MM.1S (cell line): ENCODE results near the gene HMOX2.

Experiments used
- DNase-seq: peaks from one replicate; pipeline ENCODE4 v3.0.0-alpha.2; 2015
- H2AFZ ChIP-seq: fragments of 300-600 bp; sonication (generic); 2 replicates; pipeline ENCODE4 v1.6.0; 2016; ENCODE audit warnings: antibody characterized with exemption, low read length
- H3F3A ChIP-seq: fragments of 300-600 bp; sonication (generic); 2 replicates; pipeline ENCODE4 v1.6.1; 2016; ENCODE audit warnings: mild to moderate bottlenecking, antibody characterized with exemption, low read length, moderate library complexity, mixed read lengths; ENCODE audit not compliant: insufficient read depth
- H3K27ac ChIP-seq: fragments of 300-600 bp; sonication (generic); 2 replicates; pipeline ENCODE4 v1.5.1; 2016; ENCODE audit warnings: mild to moderate bottlenecking, low read length
- H3K27me3 ChIP-seq: fragments of 300-600 bp; sonication (generic); replicated peaks from 2 replicates; pipeline ENCODE4 v1.6.0; 2016; ENCODE audit warnings: low read length; ENCODE audit not compliant: insufficient read depth
- H3K36me3 ChIP-seq: fragments of 300-600 bp; sonication (generic); replicated peaks from 2 replicates; pipeline ENCODE4 v1.6.1; 2016; ENCODE audit warnings: mild to moderate bottlenecking, low read length, mixed read lengths; ENCODE audit not compliant: insufficient read depth
- H3K4me1 ChIP-seq: fragments of 300-600 bp; sonication (generic); 2 replicates; pipeline ENCODE4 v1.6.1; 2016; ENCODE audit warnings: low read length, mixed read lengths
- H3K4me2 ChIP-seq: fragments of 300-600 bp; sonication (generic); 2 replicates; pipeline ENCODE4 v1.6.0; 2016; ENCODE audit warnings: low read depth, low read length
- H3K4me3 ChIP-seq: fragments of 300-600 bp; sonication (generic); 2 replicates; pipeline ENCODE4 v1.5.1; 2016; ENCODE audit warnings: low read length, mixed read lengths
- H3K79me2 ChIP-seq: fragments of 300-600 bp; sonication (generic); 2 replicates; pipeline ENCODE4 v1.6.1; 2016; ENCODE audit warnings: mixed run types, low read length, mixed read lengths
- H3K9ac ChIP-seq: fragments of 300-600 bp; sonication (generic); 2 replicates; pipeline ENCODE4 v1.6.1; 2016; ENCODE audit warnings: low read length, mixed read lengths
- H3K9me2 ChIP-seq: fragments of 300-600 bp; sonication (generic); replicated peaks from 2 replicates; pipeline ENCODE4 v1.6.1; 2016; ENCODE audit warnings: mild to moderate bottlenecking, low read length, mixed read lengths; ENCODE audit not compliant: insufficient read depth
- H3K9me3 ChIP-seq: fragments of 300-600 bp; sonication (generic); replicated peaks from 2 replicates; pipeline ENCODE4 v1.6.1; 2016; ENCODE audit warnings: mild to moderate bottlenecking, low read length, mixed read lengths; ENCODE audit not compliant: insufficient read depth
- H4K20me1 ChIP-seq: fragments of 300-600 bp; sonication (generic); 2 replicates; pipeline ENCODE4 v1.6.1; 2016; ENCODE audit warnings: mild to moderate bottlenecking, low read length, moderate library complexity, mixed read lengths; ENCODE audit not compliant: insufficient read depth
- EZH2 ChIP-seq: fragments of 300-600 bp; sonication (generic); optimal IDR thresholded peaks from 2 replicates; pipeline ENCODE3; 2017; ENCODE audit warnings: low read depth, mild to moderate bottlenecking, antibody characterized with exemption, low read length, mixed read lengths
- EZH2phosphoT487 ChIP-seq: fragments of 300-600 bp; sonication (generic); IDR thresholded peaks from 2 replicates; pipeline ENCODE4 v1.6.1; 2018; ENCODE audit warnings: antibody characterized with exemption, low read length
- TF ChIP-seq, protein P1 (sequence below): fragments of 300-600 bp; sonication (generic); IDR thresholded peaks from 2 replicates; pipeline ENCODE4 v1.5.1; 2016; ENCODE audit warnings: antibody characterized with exemption, low read length, mixed read lengths

HMOX2 gene

DNA sequence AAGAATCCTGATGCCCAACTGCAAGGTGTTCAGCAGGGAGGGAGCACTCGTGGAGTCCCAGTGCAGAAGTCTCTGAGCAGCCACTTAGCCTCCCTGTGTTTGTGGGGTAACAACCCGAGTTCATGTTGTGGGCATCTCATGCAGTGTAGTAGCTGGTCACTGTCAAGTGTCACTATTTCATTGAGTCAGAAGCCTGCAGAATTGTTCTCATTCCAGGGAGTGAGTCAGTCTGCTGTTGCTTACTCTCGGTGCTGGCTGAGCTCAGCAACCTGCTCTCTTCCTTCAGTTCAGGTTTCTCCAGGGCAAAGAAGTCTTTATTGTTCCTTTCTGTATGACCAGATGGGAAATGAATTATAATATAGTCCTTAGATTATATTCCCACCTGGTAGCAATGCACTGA, 24.1 kb downstream of the HMOX2 start:
- no peak overlapping the region for H3K27ac ChIP-seq
- H3K4me2 ChIP-seq, result no peak overlapping the region

DNA sequence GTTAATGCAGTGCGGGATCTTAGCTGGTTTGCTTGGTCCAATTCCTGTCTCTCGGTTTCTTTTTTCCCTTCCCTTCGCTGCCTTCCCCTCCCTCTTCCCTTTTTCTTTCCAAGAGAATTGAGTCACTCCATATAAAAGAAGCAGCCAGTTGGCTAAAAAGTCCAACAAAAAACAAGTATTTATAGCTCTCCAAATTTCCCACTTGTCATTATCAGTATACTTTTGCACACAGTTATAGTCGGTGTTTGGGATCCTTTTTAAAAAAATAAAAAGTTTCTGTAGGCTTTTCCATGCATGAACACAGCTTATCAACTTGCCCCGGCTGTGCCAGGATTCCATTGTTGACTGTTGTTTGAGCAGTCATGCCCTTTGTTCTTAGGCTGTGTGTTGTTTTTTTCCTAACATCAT, 24.9 kb downstream of the HMOX2 start:
- H2AFZ ChIP-seq, result no peak overlapping the region
- peaks cover 59% of the 10 kb centered on the region for H3K79me2 ChIP-seq
- no peak overlapping the region for H3K9ac ChIP-seq
- no peak overlapping the region for H3K4me2 ChIP-seq
- no peak overlapping the region for H3K4me3 ChIP-seq
- TF ChIP-seq, protein P1, sequence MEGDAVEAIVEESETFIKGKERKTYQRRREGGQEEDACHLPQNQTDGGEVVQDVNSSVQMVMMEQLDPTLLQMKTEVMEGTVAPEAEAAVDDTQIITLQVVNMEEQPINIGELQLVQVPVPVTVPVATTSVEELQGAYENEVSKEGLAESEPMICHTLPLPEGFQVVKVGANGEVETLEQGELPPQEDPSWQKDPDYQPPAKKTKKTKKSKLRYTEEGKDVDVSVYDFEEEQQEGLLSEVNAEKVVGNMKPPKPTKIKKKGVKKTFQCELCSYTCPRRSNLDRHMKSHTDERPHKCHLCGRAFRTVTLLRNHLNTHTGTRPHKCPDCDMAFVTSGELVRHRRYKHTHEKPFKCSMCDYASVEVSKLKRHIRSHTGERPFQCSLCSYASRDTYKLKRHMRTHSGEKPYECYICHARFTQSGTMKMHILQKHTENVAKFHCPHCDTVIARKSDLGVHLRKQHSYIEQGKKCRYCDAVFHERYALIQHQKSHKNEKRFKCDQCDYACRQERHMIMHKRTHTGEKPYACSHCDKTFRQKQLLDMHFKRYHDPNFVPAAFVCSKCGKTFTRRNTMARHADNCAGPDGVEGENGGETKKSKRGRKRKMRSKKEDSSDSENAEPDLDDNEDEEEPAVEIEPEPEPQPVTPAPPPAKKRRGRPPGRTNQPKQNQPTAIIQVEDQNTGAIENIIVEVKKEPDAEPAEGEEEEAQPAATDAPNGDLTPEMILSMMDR, result no peak
- TF ChIP-seq EZH2 (no peak), EZH2phosphoT487 (no peak)
- no peak for DNase-seq
- peaks cover 20% of the 10 kb centered on the region for H3K4me1 ChIP-seq
- H3F3A ChIP-seq, result peaks cover 12% of the 10 kb centered on the region
- no peaks in the 10 kb centered on the region for H4K20me1 ChIP-seq
- H3K9me2 ChIP-seq, result no peaks in the 10 kb centered on the region
- no peak overlapping the region for H3K27ac ChIP-seq
- H3K9me3 ChIP-seq, result no peaks in the 10 kb centered on the region
- 0 out of 2 replicates have a peak, but pooled peaks cover 3% of the 10 kb centered on the region for H3K36me3 ChIP-seq
- no peaks in the 10 kb centered on the region for H3K27me3 ChIP-seq

More for the DNA sequence above, 24.1 kb downstream of the HMOX2 start:
- Histone ChIP-seq H2AFZ (no peak overlapping the region), H3K4me1 (peaks cover 12% of the 10 kb centered on the region), H3K79me2 (peaks cover 64% of the 10 kb centered on the region), H3K9ac (no peak overlapping the region), H3K9me3 (no peaks in the 10 kb centered on the region), H3F3A (peaks cover 4% of the 10 kb centered on the region), H3K9me2 (no peaks in the 10 kb centered on the region), H3K4me3 (no peak overlapping the region), H3K36me3 (0 out of 2 replicates have a peak, but pooled peaks cover 3% of the 10 kb centered on the region), H3K27me3 (no peaks in the 10 kb centered on the region), H4K20me1 (no peaks in the 10 kb centered on the region)
- DNase-seq, result no peak
- TF ChIP-seq, protein P1, result no peak
- TF ChIP-seq EZH2, result no peak
- TF ChIP-seq EZH2phosphoT487, result no peak

DNA sequence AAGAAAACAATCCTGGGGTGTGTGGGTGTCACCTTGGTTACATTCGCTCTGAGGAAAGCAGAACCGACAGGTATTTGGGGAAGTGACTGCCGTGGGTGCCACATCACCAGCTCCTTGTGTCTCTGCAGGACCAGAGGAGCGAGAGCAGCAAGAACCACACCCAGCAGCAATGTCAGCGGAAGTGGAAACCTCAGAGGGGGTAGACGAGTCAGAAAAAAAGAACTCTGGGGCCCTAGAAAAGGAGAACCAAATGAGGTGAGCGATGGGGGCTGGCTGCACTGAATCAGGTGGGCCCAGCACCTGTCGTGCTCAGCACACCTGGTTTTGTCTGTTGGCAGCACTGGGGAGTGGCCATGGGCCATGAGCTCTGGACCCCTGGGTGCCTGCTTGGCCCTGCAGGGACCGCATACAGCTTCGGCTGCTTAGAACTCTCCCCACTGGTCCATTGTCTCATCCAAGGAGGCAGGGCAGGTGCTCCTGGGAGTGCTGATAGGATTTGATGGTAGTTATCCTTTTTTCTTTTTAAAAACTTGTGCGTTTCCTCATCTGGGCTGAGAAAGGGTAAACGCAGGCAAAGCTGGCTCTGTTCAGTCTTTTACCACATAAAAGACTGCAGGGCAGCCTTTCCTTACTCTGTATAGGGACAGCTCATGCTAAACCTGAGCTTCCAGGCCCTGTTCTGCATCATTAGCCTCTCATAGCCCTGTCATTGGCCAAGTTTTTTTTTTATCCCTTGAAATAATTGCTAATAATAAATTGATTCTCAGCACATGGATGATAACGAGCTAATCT, 29.4 kb downstream of the HMOX2 start:
- Histone ChIP-seq H3K27ac (peak overlapping the region; percentile 82), H3K36me3 (0 out of 2 replicates have a peak, but pooled peaks cover 4% of the 10 kb centered on the region), H3K4me1 (peaks cover 27% of the 10 kb centered on the region), H3K9ac (peak overlapping the region; percentile 49), H4K20me1 (no peaks in the 10 kb centered on the region), H3K27me3 (no peaks in the 10 kb centered on the region), H3F3A (peaks cover 15% of the 10 kb centered on the region), H3K9me2 (no peaks in the 10 kb centered on the region), H2AFZ (peak overlapping the region; percentile 17; the same call in 1 of the 2 replicates), H3K4me2 (peak overlapping the region; percentile 81), H3K9me3 (no peaks in the 10 kb centered on the region), H3K79me2 (peaks cover 48% of the 10 kb centered on the region), H3K4me3 (peak overlapping the region; percentile 13)
- TF ChIP-seq EZH2, result no peak
- TF ChIP-seq EZH2phosphoT487, result no peak
- TF ChIP-seq, protein P1, result no peak
- peak; percentile 81 for DNase-seq
